ACC112 (cell line): ENCODE results near the gene ANKRD33B.
A peak's percentile ranks its signal among the peaks of the same experiment; 100 is the strongest.
"Not testable (repeated sequence)": the region's sequence is repeated elsewhere in the genome, so short reads cannot be mapped to it uniquely, and the experiment has no call there.

Experiments
- H2AFZ ChIP-seq: fragments of 200-600 bp; sonication (generic); one replicate; pipeline ENCODE4 v1.6.0; 2017; ENCODE audit warnings: antibody characterized with exemption, low read length; ENCODE audit not compliant: unreplicated experiment
- H3K27ac ChIP-seq: fragments of 200-600 bp; sonication (generic); 2 replicates; pipeline ENCODE4 v1.5.1; 2014; ENCODE audit warnings: low read depth, mild to moderate bottlenecking, antibody characterized with exemption, low read length, moderate library complexity
- H3K27me3 ChIP-seq: fragments of 200-600 bp; sonication (generic); 2 replicates; pipeline ENCODE4 v1.6.1; 2014; ENCODE audit warnings: mild to moderate bottlenecking, antibody characterized with exemption, low read length, moderate library complexity, mixed read lengths; ENCODE audit not compliant: insufficient read depth
- H3K36me3 ChIP-seq: fragments of 200-600 bp; sonication (generic); 2 replicates; pipeline ENCODE4 v1.6.1; 2016; ENCODE audit warnings: mild to moderate bottlenecking, antibody characterized with exemption, low read length, moderate library complexity, mixed read lengths; ENCODE audit not compliant: insufficient read depth
- H3K4me1 ChIP-seq: fragments of 200-600 bp; sonication (generic); one replicate; pipeline ENCODE4 v1.6.1; 2016; ENCODE audit warnings: low read length, mixed read lengths; ENCODE audit not compliant: insufficient read depth, unreplicated experiment, control insufficient read depth
- H3K4me3 ChIP-seq: fragments of 200-600 bp; sonication (generic); 2 replicates; pipeline ENCODE4 v1.5.1; 2014; ENCODE audit warnings: mild to moderate bottlenecking, low read depth, low read length
- H3K79me2 ChIP-seq: fragments of 200-600 bp; sonication (generic); one replicate; pipeline ENCODE4 v1.6.0; 2016; ENCODE audit warnings: low read length; ENCODE audit not compliant: control insufficient read depth, unreplicated experiment, insufficient read depth

Gene ANKRD33B

DNA sequence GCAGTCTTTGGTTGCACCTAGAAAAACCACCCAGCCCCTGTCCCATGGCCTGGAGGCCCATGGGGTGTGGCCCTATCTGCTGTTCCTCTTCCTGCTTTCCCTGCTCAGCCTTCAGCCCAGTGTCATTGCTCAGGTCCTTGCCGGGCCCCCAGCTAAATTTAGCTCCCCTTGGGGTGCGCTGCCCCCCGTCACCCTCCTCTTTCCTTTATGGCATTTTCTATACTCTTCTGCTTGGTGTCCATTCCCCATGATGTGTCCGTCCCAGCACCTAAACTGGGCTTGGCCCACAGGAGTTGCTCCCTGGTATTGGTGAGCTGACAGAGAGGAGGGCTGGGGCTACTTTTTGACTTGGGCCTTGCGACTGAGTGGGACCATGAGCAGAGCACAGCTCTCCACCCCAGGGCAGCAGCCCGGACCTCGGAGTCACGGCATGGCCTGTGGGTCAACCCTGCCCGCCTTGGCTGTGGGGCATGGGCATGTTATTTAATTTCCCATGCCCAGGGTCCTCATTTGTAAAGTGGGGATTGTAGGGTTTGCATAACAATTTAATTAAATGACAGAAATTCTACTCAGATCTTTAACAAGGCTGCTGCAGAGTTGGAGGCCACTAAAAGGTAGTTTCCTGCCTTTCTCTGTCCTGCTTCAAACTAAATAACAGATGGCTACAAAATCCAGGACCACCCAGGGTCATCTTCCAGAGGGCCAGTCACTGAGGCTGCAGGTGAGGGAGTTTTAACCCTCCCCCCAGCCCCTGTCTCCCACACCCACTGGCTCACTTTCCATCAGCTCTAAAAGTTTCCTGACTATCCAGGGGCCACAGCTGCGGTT lies 99.0 kb downstream of the ANKRD33B start:
- no peaks in the 10 kb centered on the region for H3K79me2 ChIP-seq
- H3K27me3 ChIP-seq = no peaks in the 10 kb centered on the region; the same call in none of the 2 replicates
- no peak overlapping the region for H2AFZ ChIP-seq
- H3K36me3 ChIP-seq = no peaks in the 10 kb centered on the region
- H3K4me1 ChIP-seq = peaks cover 11% of the 10 kb centered on the region
- no peak overlapping the region for H3K27ac ChIP-seq
- no peak overlapping the region for H3K4me3 ChIP-seq

DNA sequence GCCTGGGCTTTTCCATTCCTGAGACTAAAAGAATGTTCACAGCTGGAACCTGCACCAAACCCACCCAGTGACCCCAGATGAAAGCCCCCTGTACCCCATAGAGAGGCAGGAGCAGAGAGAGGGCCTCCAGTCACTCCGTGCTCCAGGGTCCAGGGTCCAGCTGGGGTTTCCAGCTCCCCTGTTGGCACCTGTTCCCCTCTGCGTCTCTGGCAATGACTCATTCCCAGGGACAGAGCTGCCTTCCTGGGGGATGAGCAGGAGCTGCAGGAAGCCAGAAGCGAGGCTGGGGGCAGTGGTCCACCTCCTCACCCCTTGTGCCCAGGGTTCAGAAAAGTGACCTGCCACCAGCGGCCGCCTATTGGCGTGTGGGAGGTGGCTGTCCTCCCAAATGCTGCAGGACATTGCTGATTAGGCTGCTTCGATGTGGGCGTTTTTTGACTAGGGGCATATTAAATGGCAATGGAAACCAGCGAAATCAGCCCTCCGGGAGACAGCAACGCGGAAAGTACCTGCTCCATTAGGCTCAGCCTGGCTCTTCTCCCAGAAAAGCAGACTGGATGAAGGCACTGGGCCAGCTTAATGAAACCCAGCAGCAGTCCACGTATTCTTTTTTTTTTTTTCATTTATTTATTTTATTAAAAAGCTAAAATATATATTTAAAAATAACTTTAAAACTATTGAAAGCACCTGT lies 99.8 kb downstream of the ANKRD33B start:
- peaks cover 11% of the 10 kb centered on the region for H3K4me1 ChIP-seq
- H2AFZ ChIP-seq = no peak overlapping the region

DNA sequence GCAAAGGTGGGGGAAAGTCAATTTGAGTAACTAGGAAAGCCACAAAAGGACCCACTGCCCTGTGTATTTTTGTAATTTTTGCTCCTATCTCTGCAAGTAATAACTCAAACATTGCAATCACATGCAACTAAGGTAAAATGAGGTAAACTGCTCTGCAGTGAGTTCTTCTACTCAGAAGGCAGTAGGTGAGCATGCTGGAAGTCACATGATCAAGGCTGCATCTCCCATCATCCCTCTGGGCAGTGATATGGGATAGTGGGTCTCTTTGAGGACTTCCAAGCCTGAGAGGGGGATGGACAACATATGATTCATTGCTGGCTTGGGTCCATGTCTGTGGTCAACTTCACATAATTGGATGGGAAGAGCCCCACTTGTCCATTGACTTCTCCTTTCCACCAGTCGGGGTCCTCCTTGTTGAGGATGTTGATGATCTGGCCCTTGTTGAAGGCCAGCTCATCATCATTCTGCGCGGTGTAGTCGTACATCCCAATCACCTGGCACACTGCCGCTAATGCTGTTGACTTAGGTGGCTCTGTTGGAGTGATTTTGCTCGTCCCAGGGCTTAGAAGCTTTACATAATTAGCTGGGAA lies 100.4 kb downstream of the ANKRD33B start:
- not testable (repeated sequence) for H3K27me3 ChIP-seq, H3K27ac ChIP-seq

More for the DNA sequence above, 99.8 kb downstream of the ANKRD33B start:
- Histone ChIP-seq H3K79me2 (no peaks in the 10 kb centered on the region), H3K27me3 (no peaks in the 10 kb centered on the region; the same call in none of the 2 replicates), H3K36me3 (no peaks in the 10 kb centered on the region), H3K27ac (no peak overlapping the region), H3K4me3 (peak overlapping the region; percentile 19; the same call in 1 of the 2 replicates)

DNA sequence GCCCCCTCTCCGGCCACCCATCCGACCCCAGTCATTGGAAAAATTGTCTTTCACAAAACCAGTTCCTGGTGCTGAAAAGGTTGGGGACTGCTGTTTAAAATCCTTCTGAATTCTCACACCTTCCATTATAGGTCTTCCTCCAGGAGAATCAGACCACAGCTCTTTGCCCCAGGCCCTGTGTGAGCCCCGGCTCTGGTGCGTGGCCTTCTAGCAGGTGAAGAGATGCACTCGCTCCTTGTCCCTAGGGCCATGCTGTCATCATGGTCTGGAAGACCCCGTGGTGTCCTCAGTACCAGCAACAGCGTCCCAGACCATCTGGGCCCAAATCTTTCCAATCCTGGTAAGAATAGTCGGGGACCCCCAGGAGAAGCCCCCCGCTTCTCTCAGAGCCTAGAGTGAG lies 101.9 kb downstream of the ANKRD33B start:
- no peaks in the 10 kb centered on the region for H3K79me2 ChIP-seq
- H2AFZ ChIP-seq = no peak overlapping the region
- no peaks in the 10 kb centered on the region for H3K36me3 ChIP-seq
- H3K27me3 ChIP-seq = peaks cover 4% of the 10 kb centered on the region
- H3K4me3 ChIP-seq = no peak overlapping the region
- no peak overlapping the region for H3K27ac ChIP-seq
- H3K4me1 ChIP-seq = peaks cover 11% of the 10 kb centered on the region

More for the DNA sequence above, 100.4 kb downstream of the ANKRD33B start:
- not testable (repeated sequence) for H3K4me3 ChIP-seq, H3K36me3 ChIP-seq, H3K79me2 ChIP-seq, H2AFZ ChIP-seq
- H3K4me1 ChIP-seq = peaks cover 11% of the 10 kb centered on the region

DNA sequence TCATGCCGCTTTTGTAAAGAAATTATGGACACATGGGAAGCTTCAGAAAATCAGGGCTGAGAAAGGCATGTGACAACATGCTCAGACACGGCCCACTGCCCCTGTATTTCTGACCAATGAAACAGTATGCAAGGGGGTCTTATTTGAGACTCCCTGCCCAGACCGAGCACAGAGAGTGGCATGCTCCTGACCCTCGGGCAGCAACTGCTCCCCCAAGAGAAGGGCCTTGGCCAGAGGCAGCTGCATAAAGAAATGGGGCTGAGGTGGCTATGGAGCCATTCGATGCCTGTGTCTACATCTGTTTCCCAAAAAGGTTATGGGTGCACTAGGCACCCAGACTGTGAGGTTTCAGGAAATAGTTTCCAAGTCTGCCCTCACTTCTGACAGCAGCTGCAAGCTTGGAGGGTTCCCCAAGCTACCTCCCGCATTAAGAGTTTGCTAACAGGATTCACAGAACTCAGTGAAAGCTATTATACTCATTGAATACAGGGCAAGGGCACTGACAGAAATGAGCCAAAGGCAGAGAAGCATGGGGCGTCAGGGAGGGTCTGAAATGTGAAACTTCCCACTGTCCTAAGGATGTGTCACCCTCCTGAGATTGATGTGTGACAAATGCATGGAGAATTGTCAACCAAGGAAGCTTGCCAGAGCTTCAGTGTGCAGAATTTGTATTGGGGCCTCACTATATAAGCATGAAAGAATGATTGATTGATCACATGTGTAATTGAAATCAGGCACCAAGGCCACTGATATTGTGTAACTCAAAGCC lies 102.8 kb downstream of the ANKRD33B start:
- Histone ChIP-seq H3K4me3 (no peak overlapping the region), H3K79me2 (no peaks in the 10 kb centered on the region), H3K27ac (no peak overlapping the region), H3K27me3 (peaks cover 9% of the 10 kb centered on the region), H3K36me3 (no peaks in the 10 kb centered on the region), H3K4me1 (peaks cover 11% of the 10 kb centered on the region), H2AFZ (no peak overlapping the region)

DNA sequence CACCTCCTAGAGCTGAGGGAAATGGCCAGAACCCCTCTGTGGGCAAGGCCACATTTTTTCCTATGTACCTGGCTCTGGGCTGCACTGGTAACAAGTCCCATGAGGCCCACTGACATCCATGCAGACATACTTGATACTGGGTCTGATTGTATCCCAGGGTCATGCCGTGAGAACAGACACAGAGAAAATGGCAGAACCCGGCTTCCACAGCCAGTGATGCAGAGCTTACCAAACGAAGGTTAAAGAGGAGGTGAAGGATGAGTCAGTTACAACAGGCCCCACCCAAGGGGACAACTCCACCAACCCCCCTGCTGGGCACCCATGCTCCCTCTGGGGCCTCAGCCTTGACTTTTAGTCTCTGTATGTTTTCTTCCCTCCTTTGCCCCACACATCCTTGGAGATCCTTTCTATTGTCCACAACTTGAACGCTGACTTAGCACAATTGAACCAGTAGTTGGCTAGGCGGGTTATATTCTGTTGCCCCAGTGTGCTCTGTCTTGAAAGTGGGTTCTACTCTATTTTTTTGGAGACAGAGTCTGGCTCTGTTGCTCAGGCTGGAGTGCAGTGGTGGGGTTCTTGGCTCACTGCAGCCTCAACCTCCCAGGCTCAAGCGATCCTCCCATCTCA lies 103.7 kb downstream of the ANKRD33B start:
- Histone ChIP-seq H3K36me3 (no peaks in the 10 kb centered on the region), H2AFZ (no peak overlapping the region), H3K27me3 (peaks cover 11% of the 10 kb centered on the region), H3K4me3 (no peak overlapping the region), H3K4me1 (peaks cover 11% of the 10 kb centered on the region), H3K27ac (no peak overlapping the region), H3K79me2 (no peaks in the 10 kb centered on the region)

DNA sequence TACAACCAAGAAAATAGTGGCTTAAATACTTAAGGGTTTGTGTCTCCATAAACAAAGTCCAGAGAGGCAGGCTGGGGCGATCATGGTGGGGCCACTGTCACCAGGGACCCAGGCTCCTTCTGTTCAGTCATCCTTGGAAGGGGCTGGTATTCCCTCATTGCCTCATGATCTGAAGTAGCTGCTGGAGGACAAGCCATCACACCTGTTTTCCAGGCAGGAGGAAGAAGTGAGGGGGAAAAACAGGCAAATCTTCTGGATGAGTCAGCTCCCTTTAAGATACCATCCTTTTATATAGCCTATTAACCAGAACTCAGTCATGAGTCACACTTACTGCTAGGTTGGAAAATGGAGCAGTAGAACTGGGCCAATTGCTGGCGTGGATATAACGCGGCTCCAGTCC lies 104.8 kb downstream of the ANKRD33B start:
- no peak overlapping the region for H2AFZ ChIP-seq
- H3K27ac ChIP-seq = no peak overlapping the region
- H3K4me1 ChIP-seq = peaks cover 6% of the 10 kb centered on the region
- H3K27me3 ChIP-seq = peaks cover 11% of the 10 kb centered on the region
- H3K36me3 ChIP-seq = no peaks in the 10 kb centered on the region
- no peak overlapping the region for H3K4me3 ChIP-seq
- no peaks in the 10 kb centered on the region for H3K79me2 ChIP-seq

DNA sequence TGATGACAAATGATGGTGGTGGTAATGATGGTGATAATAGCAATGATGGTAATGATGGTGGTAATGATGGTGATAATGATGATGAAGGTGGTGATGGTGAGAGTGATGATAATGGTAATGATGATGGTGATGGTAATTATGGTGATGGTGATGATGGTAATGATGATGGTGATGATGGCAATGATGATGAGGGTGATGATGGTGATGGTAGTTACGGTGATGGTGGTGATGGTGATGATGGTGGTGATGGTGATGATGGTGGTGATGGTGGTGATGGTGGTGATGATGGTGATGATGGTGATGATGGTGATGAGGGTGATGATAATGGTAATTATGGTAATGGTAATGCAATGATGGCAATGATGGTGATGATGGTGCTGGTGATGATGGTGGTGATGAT lies 106.1 kb downstream of the ANKRD33B start:
- Histone ChIP-seq H3K79me2 (no peaks in the 10 kb centered on the region), H3K27me3 (peaks cover 11% of the 10 kb centered on the region), H3K4me3 (no peak overlapping the region), H3K36me3 (no peaks in the 10 kb centered on the region), H2AFZ (no peak overlapping the region), H3K4me1 (no peaks in the 10 kb centered on the region), H3K27ac (no peak overlapping the region)

DNA sequence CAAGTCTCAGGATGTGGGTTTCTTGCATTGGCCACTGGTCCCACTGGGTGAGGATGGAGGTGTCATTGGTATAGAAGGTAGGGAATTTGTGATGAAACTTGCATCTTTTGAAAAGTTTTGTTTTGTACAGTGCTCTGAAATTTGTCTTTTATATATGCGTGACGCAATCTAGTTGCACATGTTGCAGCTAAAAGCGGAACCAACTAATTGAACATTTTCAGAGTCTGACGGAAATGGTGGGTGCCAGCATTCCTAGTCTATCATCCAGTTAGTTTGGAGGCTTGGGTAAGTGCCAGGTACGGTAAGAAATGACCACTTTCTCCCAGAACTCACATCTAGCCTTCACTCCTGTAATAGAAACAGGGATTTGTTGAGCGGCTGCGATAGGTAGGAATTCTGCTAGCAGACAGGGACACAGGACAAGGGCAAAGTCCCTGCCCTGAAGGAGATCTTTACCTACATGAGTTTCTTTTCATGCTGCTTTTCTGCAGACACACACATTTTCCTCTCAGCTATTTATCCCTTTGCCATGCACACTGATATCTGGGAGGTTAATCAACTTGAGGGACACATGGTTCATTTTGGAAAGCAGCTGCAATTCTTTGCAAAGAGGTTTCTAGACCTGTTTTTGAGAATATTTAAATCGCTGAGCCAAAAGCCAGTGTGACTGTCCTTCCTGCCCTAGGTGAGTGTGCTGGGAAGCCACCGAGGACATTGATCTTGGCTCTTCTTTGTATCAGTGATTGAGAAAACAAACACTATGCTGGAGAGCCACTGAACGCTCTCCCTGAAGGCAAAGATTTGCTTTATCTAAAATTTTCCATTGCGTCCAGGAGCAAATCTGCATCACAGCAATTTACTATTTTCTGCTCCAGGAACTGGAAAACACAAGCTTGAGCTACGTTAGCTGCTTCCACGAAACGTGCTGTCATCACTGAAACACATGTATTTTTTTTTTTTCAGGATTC lies 107.5 kb downstream of the ANKRD33B start:
- H3K79me2 ChIP-seq = no peaks in the 10 kb centered on the region
- no peaks in the 10 kb centered on the region for H3K4me1 ChIP-seq
- no peak overlapping the region for H3K4me3 ChIP-seq
- no peak overlapping the region for H3K27ac ChIP-seq
- no peaks in the 10 kb centered on the region for H3K36me3 ChIP-seq
- peaks cover 11% of the 10 kb centered on the region for H3K27me3 ChIP-seq
- H2AFZ ChIP-seq = no peak overlapping the region
